Measurements from ENCODE around the gene SPEF1.

The SPEF1 gene

DNA sequence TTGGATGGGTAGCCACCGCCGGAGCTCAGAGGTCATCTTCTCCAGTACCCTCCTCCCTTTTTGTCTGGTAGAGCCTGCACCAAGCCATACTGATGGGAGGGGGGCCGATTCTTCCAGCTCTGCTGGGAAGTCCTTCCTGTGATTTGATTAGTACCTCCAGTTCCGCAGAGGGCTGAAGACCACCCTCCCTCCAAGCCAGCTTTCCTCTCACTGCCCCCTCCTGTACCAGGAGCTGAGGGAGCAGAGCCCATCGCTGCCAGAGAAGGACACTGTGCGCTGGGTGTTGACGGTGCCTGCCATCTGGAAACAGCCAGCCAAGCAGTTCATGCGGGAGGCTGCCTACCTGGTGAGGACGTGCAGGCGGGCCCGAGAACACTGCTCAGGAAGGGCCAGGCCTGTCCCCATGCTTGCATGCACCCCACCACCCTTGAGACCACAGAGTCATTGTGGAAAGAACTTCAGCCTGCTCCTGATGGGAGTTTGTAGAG lies 35.5 kb downstream of the SPEF1 start:
- Histone ChIP-seq H3K27ac (ENCODE audit: poor library complexity, severe bottlenecking) (no peak overlapping the region), H3K4me3 (ENCODE audit: severe bottlenecking) (no peak overlapping the region), H3K36me3 (ENCODE audit: low read depth) (no peaks in the 10 kb centered on the region), H3K9me3 (ENCODE audit: severe bottlenecking) (no peaks in the 10 kb centered on the region), H3K4me1 (ENCODE audit: insufficient read depth, poor library complexity, severe bottlenecking) (no peaks in the 10 kb centered on the region), H3K27me3 (ENCODE audit: insufficient read depth, poor library complexity, severe bottlenecking) (peaks cover 15% of the 10 kb centered on the region)
- ATAC-seq (ENCODE audit: low read depth) (no peak), DNase-seq (ENCODE audit: low spot score) (no peak)
- TF ChIP-seq, protein P1, sequence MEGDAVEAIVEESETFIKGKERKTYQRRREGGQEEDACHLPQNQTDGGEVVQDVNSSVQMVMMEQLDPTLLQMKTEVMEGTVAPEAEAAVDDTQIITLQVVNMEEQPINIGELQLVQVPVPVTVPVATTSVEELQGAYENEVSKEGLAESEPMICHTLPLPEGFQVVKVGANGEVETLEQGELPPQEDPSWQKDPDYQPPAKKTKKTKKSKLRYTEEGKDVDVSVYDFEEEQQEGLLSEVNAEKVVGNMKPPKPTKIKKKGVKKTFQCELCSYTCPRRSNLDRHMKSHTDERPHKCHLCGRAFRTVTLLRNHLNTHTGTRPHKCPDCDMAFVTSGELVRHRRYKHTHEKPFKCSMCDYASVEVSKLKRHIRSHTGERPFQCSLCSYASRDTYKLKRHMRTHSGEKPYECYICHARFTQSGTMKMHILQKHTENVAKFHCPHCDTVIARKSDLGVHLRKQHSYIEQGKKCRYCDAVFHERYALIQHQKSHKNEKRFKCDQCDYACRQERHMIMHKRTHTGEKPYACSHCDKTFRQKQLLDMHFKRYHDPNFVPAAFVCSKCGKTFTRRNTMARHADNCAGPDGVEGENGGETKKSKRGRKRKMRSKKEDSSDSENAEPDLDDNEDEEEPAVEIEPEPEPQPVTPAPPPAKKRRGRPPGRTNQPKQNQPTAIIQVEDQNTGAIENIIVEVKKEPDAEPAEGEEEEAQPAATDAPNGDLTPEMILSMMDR (IDR thresholded peaks at IDR 0.05; ENCODE audit: poor library complexity, severe bottlenecking), result no peak

DNA sequence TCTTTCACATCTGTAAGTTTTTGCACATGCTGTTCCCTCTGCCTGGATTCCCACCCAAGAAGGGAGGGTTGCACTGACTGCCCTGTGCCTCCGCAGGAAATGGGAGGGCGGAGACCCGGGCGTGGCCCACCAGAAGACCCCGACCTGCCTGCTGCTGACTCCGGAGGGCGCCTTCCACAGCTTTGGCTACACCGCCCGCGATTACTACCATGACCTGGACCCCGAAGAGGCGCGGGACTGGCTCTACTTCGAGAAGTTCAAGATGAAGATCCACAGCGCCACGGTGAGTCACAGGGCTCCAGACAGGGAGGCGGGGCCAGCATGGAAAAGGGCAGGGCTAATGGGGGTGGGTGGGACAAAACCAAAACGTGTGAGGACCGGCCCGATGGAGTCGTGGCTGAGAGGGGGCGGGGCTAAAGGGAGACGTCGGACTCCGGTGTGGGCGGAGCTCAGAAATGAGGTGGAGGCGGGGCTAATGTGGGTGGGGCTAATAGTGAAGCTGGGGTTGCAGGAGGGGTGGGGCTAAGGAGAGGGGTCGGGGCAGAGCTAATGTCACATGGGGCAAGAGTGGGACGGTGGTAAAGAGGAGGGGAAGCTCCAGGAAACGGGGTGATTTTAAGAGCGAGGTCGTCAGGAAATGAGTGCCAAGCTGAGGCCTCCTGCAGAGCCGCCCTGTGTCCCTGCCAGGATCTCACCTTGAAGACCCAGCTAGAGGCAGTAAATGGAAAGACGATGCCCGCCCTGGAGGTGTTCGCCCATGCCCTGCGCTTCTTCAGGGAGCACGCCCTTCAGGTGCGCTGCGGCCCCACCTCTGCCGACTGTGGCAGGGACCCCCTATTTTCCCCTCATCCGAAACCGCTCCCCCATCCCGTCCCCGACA lies 36.2 kb downstream of the SPEF1 start:
- Histone ChIP-seq H3K27ac (ENCODE audit: poor library complexity, severe bottlenecking) (no peak overlapping the region), H3K27me3 (ENCODE audit: insufficient read depth, poor library complexity, severe bottlenecking) (peaks cover 8% of the 10 kb centered on the region), H3K9me3 (ENCODE audit: severe bottlenecking) (no peaks in the 10 kb centered on the region), H3K4me3 (ENCODE audit: severe bottlenecking) (peak overlapping the region; percentile 18), H3K4me1 (ENCODE audit: insufficient read depth, poor library complexity, severe bottlenecking) (no peaks in the 10 kb centered on the region), H3K36me3 (ENCODE audit: low read depth) (no peaks in the 10 kb centered on the region)
- DNase-seq (ENCODE audit: low spot score) (peak; percentile 95), ATAC-seq (ENCODE audit: low read depth) (peak; percentile 67)
- TF ChIP-seq, protein P1 (IDR thresholded peaks at IDR 0.05; ENCODE audit: poor library complexity, severe bottlenecking), result no peak

DNA sequence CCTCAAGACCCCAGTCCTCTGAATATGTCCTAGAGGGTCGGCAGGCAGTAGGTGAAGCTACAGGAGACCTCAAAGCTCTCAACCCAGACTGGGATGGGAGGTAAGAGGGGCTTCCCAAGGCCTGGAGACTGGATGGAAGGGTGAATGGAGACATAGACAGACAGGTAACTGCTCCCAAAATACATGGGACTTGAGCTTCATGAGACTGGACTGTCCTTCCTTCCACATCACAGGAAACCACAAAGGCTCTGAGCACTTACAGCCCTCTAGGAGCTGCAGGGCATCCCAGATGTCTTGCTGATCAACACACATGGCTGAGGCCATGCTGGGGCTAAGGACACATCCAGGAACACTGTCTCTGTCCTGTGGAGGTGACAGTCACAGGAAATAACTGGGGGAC lies 37.2 kb downstream of the SPEF1 start:
- TF ChIP-seq, protein P1 (IDR thresholded peaks at IDR 0.05; ENCODE audit: poor library complexity, severe bottlenecking), result no peak
- Histone ChIP-seq H3K4me1 (ENCODE audit: insufficient read depth, poor library complexity, severe bottlenecking) (no peaks in the 10 kb centered on the region), H3K27me3 (ENCODE audit: insufficient read depth, poor library complexity, severe bottlenecking) (no peaks in the 10 kb centered on the region), H3K27ac (ENCODE audit: poor library complexity, severe bottlenecking) (no peak overlapping the region), H3K36me3 (ENCODE audit: low read depth) (no peaks in the 10 kb centered on the region), H3K4me3 (ENCODE audit: severe bottlenecking) (no peak overlapping the region), H3K9me3 (ENCODE audit: severe bottlenecking) (no peaks in the 10 kb centered on the region)
- DNase-seq (ENCODE audit: low spot score), result no peak
- ATAC-seq (ENCODE audit: low read depth), result no peak

DNA sequence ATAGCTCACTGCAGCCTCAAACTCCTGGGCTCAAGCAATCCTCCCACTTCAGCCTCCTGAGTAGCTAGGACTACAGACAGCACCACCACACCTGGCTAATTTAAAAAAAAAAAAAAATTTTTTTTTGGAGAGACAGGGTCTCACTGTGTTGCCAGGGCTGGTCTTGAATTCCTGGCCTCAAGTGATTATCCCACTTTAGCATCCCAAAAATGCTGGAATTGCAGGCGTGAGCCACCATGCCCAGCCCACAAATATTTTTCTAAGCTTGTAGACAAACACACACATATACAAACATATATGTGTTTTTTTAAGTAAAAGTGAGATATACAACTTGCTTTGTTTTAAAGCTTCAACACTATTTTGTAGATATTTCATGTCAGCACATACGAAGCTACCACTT lies 38.0 kb downstream of the SPEF1 start:
- TF ChIP-seq, protein P1 (IDR thresholded peaks at IDR 0.05; ENCODE audit: poor library complexity, severe bottlenecking), result no peak
- no peaks in the 10 kb centered on the region for H3K36me3 ChIP-seq (ENCODE audit: low read depth)
- H3K4me3 ChIP-seq (ENCODE audit: severe bottlenecking), result no peak overlapping the region
- DNase-seq (ENCODE audit: low spot score), result no peak
- H3K4me1 ChIP-seq (ENCODE audit: insufficient read depth, poor library complexity, severe bottlenecking), result no peaks in the 10 kb centered on the region
- ATAC-seq (ENCODE audit: low read depth), result no peak
- no peak overlapping the region for H3K27ac ChIP-seq (ENCODE audit: poor library complexity, severe bottlenecking)
- no peaks in the 10 kb centered on the region for H3K9me3 ChIP-seq (ENCODE audit: severe bottlenecking)
- no peaks in the 10 kb centered on the region for H3K27me3 ChIP-seq (ENCODE audit: insufficient read depth, poor library complexity, severe bottlenecking)
